MM.1S (cell line): ENCODE data around the gene HSPB9.

Experiments
- DNase-seq: peaks from one replicate; pipeline ENCODE4 v3.0.0-alpha.2; 2015
- H2AFZ ChIP-seq: fragments of 300-600 bp; sonication (generic); 2 replicates; pipeline ENCODE4 v1.6.0; 2016; ENCODE audit warnings: antibody characterized with exemption, low read length
- H3F3A ChIP-seq: fragments of 300-600 bp; sonication (generic); 2 replicates; pipeline ENCODE4 v1.6.1; 2016; ENCODE audit warnings: mild to moderate bottlenecking, antibody characterized with exemption, low read length, moderate library complexity, mixed read lengths; ENCODE audit not compliant: insufficient read depth
- H3K27ac ChIP-seq: fragments of 300-600 bp; sonication (generic); 2 replicates; pipeline ENCODE4 v1.5.1; 2016; ENCODE audit warnings: mild to moderate bottlenecking, low read length
- H3K27me3 ChIP-seq: fragments of 300-600 bp; sonication (generic); replicated peaks from 2 replicates; pipeline ENCODE4 v1.6.0; 2016; ENCODE audit warnings: low read length; ENCODE audit not compliant: insufficient read depth
- H3K36me3 ChIP-seq: fragments of 300-600 bp; sonication (generic); replicated peaks from 2 replicates; pipeline ENCODE4 v1.6.1; 2016; ENCODE audit warnings: mild to moderate bottlenecking, low read length, mixed read lengths; ENCODE audit not compliant: insufficient read depth
- H3K4me1 ChIP-seq: fragments of 300-600 bp; sonication (generic); 2 replicates; pipeline ENCODE4 v1.6.1; 2016; ENCODE audit warnings: low read length, mixed read lengths
- H3K4me2 ChIP-seq: fragments of 300-600 bp; sonication (generic); 2 replicates; pipeline ENCODE4 v1.6.0; 2016; ENCODE audit warnings: low read depth, low read length
- H3K4me3 ChIP-seq: fragments of 300-600 bp; sonication (generic); 2 replicates; pipeline ENCODE4 v1.5.1; 2016; ENCODE audit warnings: low read length, mixed read lengths
- H3K79me2 ChIP-seq: fragments of 300-600 bp; sonication (generic); 2 replicates; pipeline ENCODE4 v1.6.1; 2016; ENCODE audit warnings: mixed run types, low read length, mixed read lengths
- H3K9ac ChIP-seq: fragments of 300-600 bp; sonication (generic); 2 replicates; pipeline ENCODE4 v1.6.1; 2016; ENCODE audit warnings: low read length, mixed read lengths
- H3K9me2 ChIP-seq: fragments of 300-600 bp; sonication (generic); replicated peaks from 2 replicates; pipeline ENCODE4 v1.6.1; 2016; ENCODE audit warnings: mild to moderate bottlenecking, low read length, mixed read lengths; ENCODE audit not compliant: insufficient read depth
- H3K9me3 ChIP-seq: fragments of 300-600 bp; sonication (generic); replicated peaks from 2 replicates; pipeline ENCODE4 v1.6.1; 2016; ENCODE audit warnings: mild to moderate bottlenecking, low read length, mixed read lengths; ENCODE audit not compliant: insufficient read depth
- H4K20me1 ChIP-seq: fragments of 300-600 bp; sonication (generic); 2 replicates; pipeline ENCODE4 v1.6.1; 2016; ENCODE audit warnings: mild to moderate bottlenecking, low read length, moderate library complexity, mixed read lengths; ENCODE audit not compliant: insufficient read depth
- CTCF ChIP-seq: fragments of 300-600 bp; sonication (generic); IDR thresholded peaks from 2 replicates; pipeline ENCODE4 v1.5.1; 2016; ENCODE audit warnings: antibody characterized with exemption, low read length, mixed read lengths
- EZH2 ChIP-seq: fragments of 300-600 bp; sonication (generic); optimal IDR thresholded peaks from 2 replicates; pipeline ENCODE3; 2017; ENCODE audit warnings: low read depth, mild to moderate bottlenecking, antibody characterized with exemption, low read length, mixed read lengths
- EZH2phosphoT487 ChIP-seq: fragments of 300-600 bp; sonication (generic); IDR thresholded peaks from 2 replicates; pipeline ENCODE4 v1.6.1; 2018; ENCODE audit warnings: antibody characterized with exemption, low read length

The HSPB9 gene

GRCh38 chr17:42124256-42124655 is 1.7 kb downstream of the HSPB9 start:
- Histone ChIP-seq H3K79me2 (peaks cover 9% of the 10 kb centered on the region), H2AFZ (no peak overlapping the region), H3K9ac (no peak overlapping the region), H3K27ac (no peak overlapping the region), H3K9me2 (no peaks in the 10 kb centered on the region), H3K4me3 (no peak overlapping the region), H3F3A (no peaks in the 10 kb centered on the region), H4K20me1 (no peaks in the 10 kb centered on the region), H3K36me3 (no peaks in the 10 kb centered on the region), H3K9me3 (no peaks in the 10 kb centered on the region), H3K4me1 (peaks cover 12% of the 10 kb centered on the region), H3K4me2 (no peak overlapping the region), H3K27me3 (no peaks in the 10 kb centered on the region)
- no peak for TF ChIP-seq EZH2
- no peak for TF ChIP-seq CTCF
- TF ChIP-seq EZH2phosphoT487, result no peak
- no peak for DNase-seq

GRCh38 chr17:42125565-42125964 is 3.0 kb downstream of the HSPB9 start:
- Histone ChIP-seq H3K4me2 (no peak overlapping the region), H3K4me1 (peaks cover 5% of the 10 kb centered on the region), H3K36me3 (peaks cover 7% of the 10 kb centered on the region), H3F3A (no peaks in the 10 kb centered on the region), H3K79me2 (peaks cover 14% of the 10 kb centered on the region), H3K27ac (no peak overlapping the region), H3K9me3 (no peaks in the 10 kb centered on the region), H3K9me2 (no peaks in the 10 kb centered on the region), H3K9ac (no peak overlapping the region), H4K20me1 (no peaks in the 10 kb centered on the region), H3K27me3 (no peaks in the 10 kb centered on the region), H2AFZ (no peak overlapping the region), H3K4me3 (no peak overlapping the region)
- no peak for DNase-seq
- no peak for TF ChIP-seq CTCF
- no peak for TF ChIP-seq EZH2
- TF ChIP-seq EZH2phosphoT487, result no peak

GRCh38 chr17:42126836-42127235 is 4.2 kb downstream of the HSPB9 start:
- H3K36me3 ChIP-seq, result peaks cover 7% of the 10 kb centered on the region
- H3K9ac ChIP-seq, result no peak overlapping the region
- no peak for TF ChIP-seq EZH2phosphoT487
- TF ChIP-seq CTCF, result no peak
- no peak for TF ChIP-seq EZH2
- H3K9me2 ChIP-seq, result no peaks in the 10 kb centered on the region
- H3K4me1 ChIP-seq, result no peaks in the 10 kb centered on the region
- DNase-seq, result no peak
- H3K4me2 ChIP-seq, result no peak overlapping the region
- H3F3A ChIP-seq, result no peaks in the 10 kb centered on the region
- H3K27ac ChIP-seq, result no peak overlapping the region
- no peaks in the 10 kb centered on the region for H3K27me3 ChIP-seq
- peaks cover 26% of the 10 kb centered on the region for H3K79me2 ChIP-seq
- H2AFZ ChIP-seq, result no peak overlapping the region
- H3K9me3 ChIP-seq, result no peaks in the 10 kb centered on the region
- H3K4me3 ChIP-seq, result no peak overlapping the region
- no peaks in the 10 kb centered on the region for H4K20me1 ChIP-seq
